Prostate gland (tissue), 2 donors: Measurements from ENCODE around the gene LZTS3. TPM values are rescaled to one million over a fixed set of nuclear protein-coding genes. Genes with fewer than 3 reads are reported as not detected.

Source experiments
- DNase-seq: peaks from one replicate; pipeline ENCODE4 v3.0.0-alpha.2; 2019; ENCODE audit warnings: low spot score
- H3K27ac ChIP-seq, 2 donors: fragments of 200-600 bp; sonication (generic); 2 replicates each; pipeline ENCODE4 v1.5.1; 2017 to 2019
- H3K27me3 ChIP-seq: fragments of 200-600 bp; sonication (generic); replicated peaks from 2 replicates; pipeline ENCODE4 v1.5.1; 2019; ENCODE audit not compliant: insufficient read depth
- H3K36me3 ChIP-seq, 2 donors: fragments of 200-600 bp; sonication (generic); 1 replicate in 1 of 2; 2 replicates in 1 of 2; pipeline versions ENCODE4 v1.5.1 to v1.8.1; 2017 to 2019
- H3K4me1 ChIP-seq: fragments of 200-600 bp; sonication (generic); replicated peaks from 2 replicates; pipeline ENCODE4 v1.5.1; 2019
- H3K4me3 ChIP-seq, 2 donors: fragments of 200-600 bp; sonication (generic); 2 replicates each; pipeline ENCODE4 v1.5.1; 2017 to 2019
- H3K9me3 ChIP-seq: fragments of 200-600 bp; sonication (generic); 2 replicates; pipeline ENCODE4 v1.5.1; 2017
- CTCF ChIP-seq, 4 experiments: fragments of 200-600 bp in 2 of 4; fragments of 450-650 bp in 2 of 4; sonication (generic) in 2 of 4; IDR thresholded peaks; 1 replicate in 3 of 4; 2 replicates in 1 of 4; pipeline ENCODE4 v1.5.1; 2016 to 2019; ENCODE audit warnings: antibody characterized with exemption in 4 of 4, mild to moderate bottlenecking in 2 of 4, moderate library complexity in 2 of 4
- POLR2A ChIP-seq: fragments of 450-650 bp; IDR thresholded peaks from one replicate; pipeline ENCODE4 v1.6.1; 2016; ENCODE audit warnings: antibody characterized with exemption, mild to moderate bottlenecking
- POLR2AphosphoS5 ChIP-seq: sonication (generic); formaldehyde crosslinking; IDR thresholded peaks from one replicate; pipeline ENCODE4 v1.6.1; 2017; ENCODE audit warnings: antibody characterized with exemption
- WGBS: methylation state at CpG from one replicate; pipeline ENCODE4 v1.1.5; 2018; 5-methylcytosine and 5-hydroxymethylcytosine counted together
- intact Hi-C: fragments of 100-400 bp; cut with DNase I; formaldehyde crosslinking; loops from one replicate; pipeline ENCODE4 v1.14.2; 2022
- total RNA-seq, 2 donors: library from RNA; depleted of rRNA; stranded (reverse); fragments of >200 nt; gene quantifications; one replicate each; pipeline ENCODE4 v1.1.0, GENCODE V29; 2016

The LZTS3 gene
- total RNA-seq, 2 donors from 2014 or later, result 23.7 to 29.1 TPM

DNA sequence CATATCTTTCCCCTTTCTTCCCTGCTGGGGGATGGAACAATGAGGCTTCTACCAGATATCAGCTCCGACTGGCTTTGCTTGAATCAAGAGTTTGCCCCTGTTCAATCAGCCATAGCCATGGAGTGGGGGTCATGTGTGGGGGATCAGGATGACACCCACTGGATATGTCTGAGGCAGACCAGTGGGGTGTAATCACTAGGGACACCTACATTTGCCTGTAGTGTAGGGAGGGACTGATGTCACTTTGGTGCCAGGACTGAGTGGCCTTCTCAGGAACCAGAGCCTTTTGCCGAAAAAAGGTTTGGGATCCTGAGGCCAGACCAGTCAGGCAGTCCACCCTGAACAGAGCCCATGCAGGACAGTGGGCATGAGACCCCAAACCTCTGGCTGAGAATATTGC, 37.0 kb upstream of the LZTS3 start:
- 76% methylated on average over 2 of the region's 2 CpGs for WGBS
- Histone ChIP-seq H3K36me3 (no peaks in the 10 kb centered on the region), H3K9me3 (no peaks in the 10 kb centered on the region), H3K4me3 (peak overlapping the region in 1 of 2 donors; percentile 84), H3K4me1 (peaks cover 5% of the 10 kb centered on the region), H3K27me3 (no peaks in the 10 kb centered on the region), H3K27ac (no peak overlapping the region)
- intact Hi-C loops, result loop anchor here (10.0 kb wide), 1 partner anchor 104 kb away; no protein-coding TSS in a partner anchor
- TF ChIP-seq POLR2A, result no peak
- no peak for TF ChIP-seq CTCF (IDR thresholded peaks at IDR 0.05)
- TF ChIP-seq POLR2AphosphoS5, result no peak
- DNase-seq, result no peak

DNA sequence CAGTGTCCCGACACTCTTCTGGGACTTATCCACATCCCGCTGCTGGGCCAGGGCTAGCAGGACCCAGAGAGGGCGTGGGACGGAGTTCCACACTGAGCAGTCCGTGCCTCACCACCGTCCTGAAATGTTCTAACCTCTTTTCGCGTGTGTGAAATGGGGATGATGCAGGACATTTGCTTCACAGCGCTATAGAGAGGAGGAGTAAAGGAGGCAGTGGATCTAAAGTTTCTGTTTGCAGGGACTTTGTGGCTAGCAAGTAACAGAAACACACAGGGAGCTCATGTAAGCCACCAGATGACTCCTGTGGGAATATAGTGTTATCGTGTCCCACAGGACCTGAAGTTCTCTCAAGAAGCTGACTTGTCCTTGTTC, 36.6 kb upstream of the LZTS3 start:
- intact Hi-C loops, result loop anchor here (10.0 kb wide), 1 partner anchor 105 kb away; no protein-coding TSS in a partner anchor
- Histone ChIP-seq H3K27me3 (no peaks in the 10 kb centered on the region), H3K36me3 (no peaks in the 10 kb centered on the region), H3K27ac (peak overlapping the region in 1 of 2 donors; percentile 81), H3K4me3 (peak overlapping the region; percentile 84 to 85), H3K4me1 (peaks cover 5% of the 10 kb centered on the region), H3K9me3 (no peaks in the 10 kb centered on the region)
- TF ChIP-seq CTCF (IDR thresholded peaks at IDR 0.05) (no peak), POLR2AphosphoS5 (no peak), POLR2A (no peak)
- no peak for DNase-seq
- 4% methylated on average over 9 of the region's 10 CpGs for WGBS

DNA sequence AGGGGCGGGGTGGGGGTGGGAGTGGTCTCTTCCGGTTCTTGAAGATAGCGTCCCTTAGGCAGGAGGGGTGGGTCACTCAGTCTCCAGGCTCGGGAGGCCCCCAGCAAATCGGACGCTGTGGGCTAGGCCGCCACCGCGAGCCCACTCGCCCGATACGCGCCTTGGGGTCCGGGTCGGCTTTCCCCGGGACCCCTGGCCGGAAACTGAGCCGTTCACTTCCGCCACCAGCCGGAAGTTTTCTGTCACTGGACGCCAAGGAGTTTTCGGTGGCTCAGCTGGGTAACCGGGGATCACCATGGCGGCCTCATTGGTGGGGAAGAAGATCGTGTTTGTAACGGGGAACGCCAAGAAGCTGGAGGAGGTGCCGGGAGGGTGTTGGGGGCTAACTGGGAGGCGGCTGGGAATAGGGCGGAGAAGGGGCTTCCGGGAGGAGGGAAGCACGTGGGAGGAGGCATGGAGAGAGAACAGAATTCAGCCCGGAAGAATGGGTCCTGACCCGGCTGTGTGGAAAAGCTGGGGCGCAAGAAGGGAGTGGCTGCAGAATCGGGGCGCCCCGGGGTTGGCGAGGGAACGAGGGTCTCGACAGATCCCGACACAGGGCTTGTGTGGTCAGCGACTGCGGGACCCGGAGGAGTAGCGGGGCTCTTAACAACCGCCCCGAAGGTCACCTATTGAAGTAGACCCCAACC, 36.1 kb upstream of the LZTS3 start, which contains the start of gene ITPA:
ITPA (plus strand) TSS at position 242 of the 689 bp plus-strand sequence; CDS start at position 296, 54 bp downstream.
- Histone ChIP-seq H3K9me3 (no peaks in the 10 kb centered on the region), H3K4me1 (peaks cover 5% of the 10 kb centered on the region), H3K36me3 (no peaks in the 10 kb centered on the region), H3K4me3 (peak within 1 kb of the TSS; percentile 84 to 85), H3K27ac (peak within 1 kb of the TSS; percentile 64 to 81), H3K27me3 (no peaks in the 10 kb centered on the region)
- DNase-seq, result peak; percentile 30
- intact Hi-C loops, result no loop called here
- TF ChIP-seq POLR2A, result no peak
- TF ChIP-seq CTCF (IDR thresholded peaks at IDR 0.05), result peak in 1 of 4 experiments; percentile 7
- peak; percentile 36 for TF ChIP-seq POLR2AphosphoS5
- WGBS, result under 1% methylated on average over 41 of the region's 48 CpGs

- no peaks in the 10 kb centered on the region for H3K27me3 ChIP-seq
- intact Hi-C loops, result no loop called here
- TF ChIP-seq POLR2A (no peak), POLR2AphosphoS5 (no peak), CTCF (IDR thresholded peaks at IDR 0.05) (no peak)
- 2% methylated on average over 10 of the region's 10 CpGs for WGBS
- H3K4me3 ChIP-seq, result peak overlapping the region; percentile 84 to 85
- peaks cover 5% of the 10 kb centered on the region for H3K4me1 ChIP-seq
- peak overlapping the region; percentile 64 to 81 for H3K27ac ChIP-seq
- no peaks in the 10 kb centered on the region for H3K9me3 ChIP-seq
- H3K36me3 ChIP-seq, result no peaks in the 10 kb centered on the region
- DNase-seq, result no peak
These were observed 35.5 kb upstream of the LZTS3 start for GRCh38 chr20:3208786-3209256.
